Measurements from ENCODE around the gene CAV1.
"Not testable (repeated sequence)": the region's sequence is repeated elsewhere in the genome, so short reads cannot be mapped to it uniquely, and the experiment has no call there.

CAV1 gene

DNA sequence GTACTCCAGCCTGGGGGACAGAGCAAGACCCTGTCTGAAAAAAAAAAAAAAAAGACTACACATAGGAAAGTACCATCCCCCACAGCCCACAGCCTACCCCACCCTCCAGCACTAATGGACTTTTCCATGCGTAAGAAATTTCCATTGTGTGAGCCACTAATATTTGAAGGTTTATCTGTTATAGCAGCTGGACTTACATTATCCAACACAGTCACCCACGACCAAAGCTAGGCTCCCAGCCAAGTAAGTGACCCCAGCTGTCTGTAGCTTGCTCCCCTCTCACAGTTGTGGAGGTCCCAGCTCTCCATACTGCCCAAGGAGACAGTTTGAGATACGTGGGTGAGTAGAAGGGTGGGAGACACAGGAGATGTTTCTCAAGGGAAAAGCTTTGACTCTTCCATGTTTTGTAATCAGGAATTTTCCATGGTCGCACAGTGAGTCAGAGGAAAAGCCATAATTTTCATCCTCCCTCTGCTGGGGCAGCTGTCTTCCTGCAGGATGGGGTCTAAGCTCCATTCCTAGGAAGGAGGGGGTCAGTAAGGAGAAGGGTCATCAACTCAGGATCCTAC, 57.4 kb downstream of the CAV1 start:
- no peak for DNase-seq (ENCODE audit: low read depth in 3 of 3)

- DNase-seq (ENCODE audit: low read depth in 3 of 3) = no peak
Observed at GRCh38 chr7:116582806-116583444, 58.1 kb downstream of the CAV1 start.

- no peak for DNase-seq (ENCODE audit: low read depth in 3 of 3)
Observed at GRCh38 chr7:116583653-116584052, 58.8 kb downstream of the CAV1 start.

DNA sequence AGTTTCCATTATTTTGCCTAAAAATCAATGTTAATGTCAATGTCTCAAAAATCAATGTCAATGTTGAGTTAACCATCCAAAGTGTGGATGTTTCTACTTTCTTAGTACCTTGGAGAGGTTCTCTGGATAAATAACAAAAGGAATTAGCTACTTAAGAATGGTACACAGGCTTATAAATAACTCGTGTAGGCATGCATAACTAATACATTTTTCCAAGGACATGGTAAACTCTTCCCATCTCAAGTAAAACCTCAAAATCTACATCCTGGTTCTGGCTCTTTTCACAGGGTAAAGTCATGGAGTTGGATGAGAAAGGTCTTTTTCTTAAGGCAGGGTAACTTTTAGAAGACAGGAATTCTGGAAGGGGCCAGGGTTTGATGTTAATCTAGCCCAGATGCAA, 59.9 kb downstream of the CAV1 start:
- no peak for DNase-seq (ENCODE audit: low read depth in 3 of 3)

GRCh38 chr7:116585392-116585791, 60.6 kb downstream of the CAV1 start:
- no peak for DNase-seq (ENCODE audit: low read depth in 3 of 3)

GRCh38 chr7:116585967-116586366, 61.1 kb downstream of the CAV1 start:
- DNase-seq (ENCODE audit: low read depth in 3 of 3) = no peak

DNA sequence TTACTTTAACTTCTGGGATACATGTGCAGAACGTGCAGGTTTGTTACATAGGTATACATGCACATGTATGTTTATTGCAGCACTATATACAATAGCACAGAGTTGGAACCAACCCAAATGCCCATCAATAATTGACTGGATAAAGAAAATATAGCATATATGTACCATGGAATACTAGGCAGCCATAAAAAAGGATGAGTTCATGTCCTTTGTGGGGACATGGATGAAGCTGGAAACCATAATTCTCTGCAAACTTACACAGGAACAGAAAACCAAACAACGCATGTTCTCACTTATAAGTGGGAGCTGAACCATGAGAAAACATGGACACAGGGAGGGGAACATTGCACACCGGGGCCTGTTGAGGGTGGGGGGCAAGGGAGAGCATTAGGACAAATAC, 62.4 kb downstream of the CAV1 start:
- not testable (repeated sequence) for DNase-seq (ENCODE audit: low read depth in 3 of 3)

GRCh38 chr7:116588225-116588624, 63.4 kb downstream of the CAV1 start:
- DNase-seq (ENCODE audit: low read depth in 3 of 3) = no peak

GRCh38 chr7:116588641-116589594, 64.1 kb downstream of the CAV1 start:
- DNase-seq (ENCODE audit: low read depth in 3 of 3) = no peak

DNA sequence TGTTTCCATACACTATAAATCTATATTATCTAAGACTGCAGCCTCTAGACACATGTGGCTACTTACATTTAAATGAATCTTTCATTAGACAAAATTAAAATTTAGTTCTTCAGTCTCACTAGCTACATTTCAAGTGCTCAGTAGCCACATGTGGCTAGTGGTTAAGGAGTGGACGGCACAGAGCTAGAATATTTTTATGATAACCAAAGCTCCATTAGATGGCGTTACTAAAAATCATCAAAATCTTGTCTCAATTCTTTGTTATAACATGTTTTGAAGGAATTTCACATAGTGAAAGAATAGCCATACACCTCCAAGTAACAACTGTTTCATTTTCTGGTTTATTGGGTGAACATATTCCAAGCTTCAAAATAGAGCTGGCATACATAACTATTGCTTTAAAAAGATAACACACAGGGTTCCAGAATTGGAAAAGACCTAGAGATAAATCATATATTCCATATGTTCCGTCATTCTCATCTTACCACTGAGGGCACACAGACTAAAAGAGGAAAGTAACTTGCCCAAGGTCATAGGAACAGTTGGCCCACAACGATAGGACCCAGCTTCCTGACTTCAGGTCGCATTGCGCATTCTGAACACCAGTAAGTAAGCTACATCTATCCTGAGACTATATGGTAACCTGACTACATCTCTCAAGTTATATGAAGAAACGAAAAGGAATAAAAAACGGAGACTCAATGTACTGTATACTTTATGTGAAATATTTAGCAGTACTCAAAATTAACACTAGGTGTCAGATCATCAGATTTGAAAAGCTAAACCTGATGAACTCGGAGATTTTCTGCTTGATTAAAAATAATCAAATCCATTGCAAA, 66.6 kb downstream of the CAV1 start:
- no peak for DNase-seq (ENCODE audit: low read depth in 3 of 3)

DNA sequence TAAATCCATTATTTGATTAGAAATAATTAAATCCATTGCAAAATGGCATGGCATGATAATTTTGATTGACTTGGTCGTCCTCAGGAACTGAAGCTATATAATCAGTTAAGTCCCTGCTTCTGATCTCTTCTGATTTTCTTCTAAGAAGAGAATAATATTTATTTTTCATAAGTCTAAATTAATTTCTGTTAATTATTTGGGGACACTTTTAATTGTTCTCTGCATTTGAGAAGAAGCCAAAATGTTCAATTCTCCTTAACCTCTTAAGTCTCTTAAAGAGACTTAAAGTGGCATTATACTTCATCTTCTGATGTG, 67.2 kb downstream of the CAV1 start:
- DNase-seq (ENCODE audit: low read depth in 3 of 3) = no peak

- no peak for DNase-seq (ENCODE audit: low read depth in 3 of 3)
Observed at GRCh38 chr7:116592445-116592844, 67.6 kb downstream of the CAV1 start.

GRCh38 chr7:116593359-116594075, 68.7 kb downstream of the CAV1 start:
- no peak for DNase-seq (ENCODE audit: low read depth in 3 of 3)

DNA sequence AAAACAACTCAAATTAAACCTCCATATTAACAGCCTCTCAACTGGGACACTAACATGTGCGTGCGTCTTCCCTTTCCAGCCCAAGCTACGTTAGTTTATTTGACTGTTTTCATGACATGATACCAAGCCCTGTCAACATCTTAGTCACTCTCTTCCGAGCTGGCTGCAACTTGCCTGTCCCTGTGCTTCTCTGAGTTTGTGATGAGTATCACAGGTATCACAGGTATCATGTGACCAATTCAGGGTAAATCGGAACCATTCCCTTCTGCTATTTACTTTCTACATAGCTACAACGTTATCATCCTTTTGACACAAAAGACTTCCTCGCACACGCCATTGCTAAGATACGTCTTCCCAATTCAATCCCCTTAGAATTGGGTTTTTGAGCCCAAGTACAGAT, 70.2 kb downstream of the CAV1 start:
- DNase-seq (ENCODE audit: low read depth in 3 of 3) = no peak

- DNase-seq (ENCODE audit: low read depth in 3 of 3) = no peak
Observed at GRCh38 chr7:116597384-116597783, 72.5 kb downstream of the CAV1 start.

DNA sequence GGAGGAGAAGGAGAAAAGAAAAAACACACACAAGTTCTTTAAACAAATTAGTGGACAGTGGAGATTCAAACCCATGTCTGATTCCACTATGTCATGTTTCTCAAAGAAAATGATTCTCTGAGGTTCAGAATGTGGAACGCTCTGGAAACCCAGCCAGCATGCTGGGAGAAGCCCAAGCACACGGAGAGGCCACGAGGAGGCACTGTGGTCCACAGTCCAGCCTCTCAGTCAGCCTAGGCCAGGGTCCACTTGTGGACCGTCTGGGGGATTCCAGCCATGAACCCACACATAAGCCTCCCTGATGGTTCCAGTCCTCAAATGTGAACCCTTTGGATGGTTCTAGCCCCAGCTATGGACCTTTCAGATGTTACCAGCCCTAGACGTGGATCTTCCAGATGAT, 73.4 kb downstream of the CAV1 start:
- no peak for DNase-seq (ENCODE audit: low read depth in 3 of 3)

DNA sequence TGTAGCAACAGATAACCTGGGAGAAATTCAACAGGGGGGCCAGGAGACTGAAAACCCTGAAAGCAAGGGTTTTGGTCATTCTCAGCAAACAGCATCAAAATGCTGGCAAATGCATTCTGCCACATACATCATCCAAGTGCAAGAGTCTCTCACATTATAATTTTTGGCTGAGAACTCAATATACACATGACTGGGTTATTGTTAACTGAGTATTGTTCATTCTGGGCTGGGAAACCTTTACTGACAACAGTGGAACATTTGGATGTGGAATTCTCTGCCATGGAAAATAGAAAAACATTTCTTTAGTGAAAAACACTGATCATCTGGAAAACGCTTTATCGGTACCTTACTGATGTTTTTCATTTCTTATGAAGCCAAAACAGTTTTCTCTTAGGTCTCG, 74.0 kb downstream of the CAV1 start:
- DNase-seq (ENCODE audit: low read depth in 3 of 3) = no peak

DNA sequence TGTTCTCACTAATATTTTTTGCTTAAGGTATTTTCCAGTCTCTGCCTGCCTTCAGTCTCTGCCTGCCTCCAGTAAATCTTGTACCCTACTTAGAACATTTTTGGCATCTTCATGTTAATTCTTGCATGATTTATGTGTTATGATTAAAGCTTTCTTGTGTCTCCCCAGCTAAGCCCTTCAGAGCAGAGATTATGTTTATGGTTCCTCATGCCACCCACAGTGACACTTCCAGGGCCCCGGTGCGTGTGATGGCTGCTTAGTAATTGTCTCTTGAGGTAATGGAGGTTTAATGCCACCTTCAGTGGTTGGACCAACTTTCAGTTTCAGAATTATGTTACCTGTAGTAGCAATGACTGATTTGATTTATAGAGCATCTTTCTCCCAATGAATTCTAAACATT, 76.6 kb downstream of the CAV1 start:
- no peak for DNase-seq (ENCODE audit: low read depth in 3 of 3)

DNA sequence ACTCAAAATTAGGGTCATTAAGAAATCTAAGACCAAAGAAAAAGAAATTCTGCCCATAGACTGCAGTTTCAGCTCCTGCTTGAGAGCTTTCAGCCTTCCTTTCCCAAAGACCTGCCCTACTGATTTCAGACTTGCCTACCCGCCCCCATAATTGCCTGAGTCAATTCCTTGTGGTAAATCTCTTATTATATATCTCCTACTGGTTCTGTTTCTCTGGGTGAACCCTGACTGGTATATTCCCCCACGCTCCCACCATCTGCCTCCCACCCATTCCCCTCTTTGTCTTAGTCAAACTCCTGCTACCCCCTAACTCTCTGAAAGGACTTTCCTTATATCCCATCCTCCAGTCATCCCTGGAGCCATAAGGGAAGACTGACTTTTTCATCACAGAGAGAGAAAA, 82.5 kb downstream of the CAV1 start:
- DNase-seq (ENCODE audit: low read depth in 3 of 3) = no peak

DNA sequence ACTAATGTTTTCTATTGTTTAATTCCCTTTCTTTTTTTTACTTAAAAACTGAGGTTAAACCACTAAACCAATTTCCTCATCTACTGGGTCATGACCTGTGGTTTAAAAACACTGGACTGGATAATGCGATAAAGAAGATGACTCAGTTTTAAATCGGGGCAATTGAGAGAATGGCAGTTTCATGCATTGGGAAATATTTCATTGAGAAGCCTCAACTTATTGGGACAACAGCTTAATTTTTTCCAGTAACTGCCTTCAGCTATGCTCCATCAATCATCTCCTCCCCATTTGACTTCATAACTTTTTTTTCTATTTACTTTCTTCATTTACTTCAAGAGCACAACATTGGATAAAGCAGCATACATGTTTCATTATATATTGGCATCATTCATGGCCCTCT, 85.4 kb downstream of the CAV1 start:
- no peak for DNase-seq (ENCODE audit: low read depth in 3 of 3)

DNA sequence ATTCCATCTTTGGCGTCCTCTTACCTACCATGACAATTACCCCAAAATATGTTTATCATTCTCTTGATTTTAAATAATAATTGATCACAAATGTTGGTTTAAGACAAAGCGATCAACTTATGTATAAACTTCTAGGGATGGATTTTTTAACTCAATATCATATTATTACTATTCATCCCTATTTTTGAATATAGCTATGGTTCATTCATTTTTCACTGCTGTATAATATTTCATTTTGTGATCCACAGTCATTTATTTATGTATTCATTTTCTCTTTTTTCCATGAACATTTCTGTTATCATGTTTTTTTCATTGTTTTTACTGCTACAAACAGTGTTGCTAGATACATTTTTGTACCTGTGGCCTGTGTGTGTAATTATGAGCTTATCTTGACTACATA, 85.9 kb downstream of the CAV1 start:
- no peak for DNase-seq (ENCODE audit: low read depth in 3 of 3)
